ENCODE data around the gene RBM4B.

- no peak for TF ChIP-seq POLR2A (IDR thresholded peaks at IDR 0.05; ENCODE audit: low read depth, low read length)
- TF ChIP-seq POLR2AphosphoS5 (IDR thresholded peaks at IDR 0.05; ENCODE audit: low read depth, low read length): no peak
These were observed 22.6 kb upstream of the RBM4B start for GRCh38 chr11:66700337-66700736.
